HEK293T (cell line): Measurements from ENCODE around the gene PRR20G.

Experiments used
- CTCF ChIA-PET: fragments of 350-600 bp; formaldehyde crosslinking; extraction: SDS; loops from one replicate; lab custom pipeline; 2021; ENCODE audit warnings: antibody characterized with exemption, inconsistent platforms; lab: Yijun Ruan, JAX
- POLR2A ChIA-PET: fragments of 350-600 bp; formaldehyde crosslinking; extraction: SDS; loops from one replicate; lab custom pipeline; 2020; ENCODE audit warnings: antibody characterized with exemption, inconsistent platforms; lab: Yijun Ruan, JAX
- DNase-seq: peaks from one replicate; pipeline ENCODE4 v3.0.0; 2012; ENCODE audit warnings: mixed read lengths; ENCODE audit errors: extremely low spot score
- ARNT ChIP-seq: fragments of 450-650 bp; IDR thresholded peaks from 2 replicates; pipeline ENCODE4 v1.6.1; 2017; ENCODE audit warnings: mild to moderate bottlenecking
- BHLHE40 ChIP-seq: fragments of 450-650 bp; IDR thresholded peaks from 2 replicates; pipeline ENCODE4 v1.6.1; 2016; ENCODE audit warnings: mild to moderate bottlenecking, moderate library complexity, borderline replicate concordance
- CTBP1 ChIP-seq: fragments of 450-650 bp; IDR thresholded peaks from 2 replicates; pipeline ENCODE4 v1.6.1; 2016; ENCODE audit warnings: borderline replicate concordance
- ELF4 ChIP-seq: fragments of 450-650 bp; IDR thresholded peaks from 2 replicates; pipeline ENCODE4 v1.6.1; 2017; ENCODE audit warnings: antibody characterized with exemption
- FOXA1 ChIP-seq: fragments of 450-650 bp; IDR thresholded peaks from 2 replicates; pipeline ENCODE4 v1.6.1; 2016; ENCODE audit warnings: mild to moderate bottlenecking
- FOXK2 ChIP-seq: fragments of 450-650 bp; IDR thresholded peaks from 2 replicates; pipeline ENCODE4 v1.6.1; 2016; ENCODE audit warnings: mild to moderate bottlenecking
- FOXM1 ChIP-seq: fragments of 450-650 bp; IDR thresholded peaks from 2 replicates; pipeline ENCODE4 v1.6.1; 2017; ENCODE audit warnings: mild to moderate bottlenecking, borderline replicate concordance
- HDGF ChIP-seq: fragments of 450-650 bp; IDR thresholded peaks from 2 replicates; pipeline ENCODE4 v1.6.1; 2017; ENCODE audit warnings: antibody characterized with exemption, borderline replicate concordance
- L3MBTL2 ChIP-seq: fragments of 450-650 bp; conservative IDR thresholded peaks from 2 replicates; pipeline ENCODE4 v1.6.1; 2016; ENCODE audit warnings: mild to moderate bottlenecking
- LEF1 ChIP-seq: fragments of 450-650 bp; IDR thresholded peaks from 2 replicates; pipeline ENCODE4 v1.6.1; 2017; ENCODE audit warnings: mild to moderate bottlenecking, borderline replicate concordance
- NFRKB ChIP-seq: fragments of 450-650 bp; IDR thresholded peaks from 2 replicates; pipeline ENCODE4 v1.6.1; 2016; ENCODE audit warnings: mild to moderate bottlenecking, moderate library complexity
- SP1 ChIP-seq: fragments of 450-650 bp; IDR thresholded peaks from 2 replicates; pipeline ENCODE4 v1.6.1; 2017
- SUZ12 ChIP-seq: fragments of 450-650 bp; IDR thresholded peaks from 2 replicates; pipeline ENCODE4 v1.6.1; 2016; ENCODE audit warnings: mild to moderate bottlenecking
- TARDBP ChIP-seq: fragments of 450-650 bp; IDR thresholded peaks from 2 replicates; pipeline ENCODE4 v1.6.1; 2016
- ZNF384 ChIP-seq: fragments of 450-650 bp; IDR thresholded peaks from 2 replicates; pipeline ENCODE4 v1.6.1; 2016
- TF ChIP-seq, protein P1 (sequence below): fragments of 450-650 bp; IDR thresholded peaks from 2 replicates; pipeline ENCODE4 v1.6.1; 2016

PRR20G gene

DNA sequence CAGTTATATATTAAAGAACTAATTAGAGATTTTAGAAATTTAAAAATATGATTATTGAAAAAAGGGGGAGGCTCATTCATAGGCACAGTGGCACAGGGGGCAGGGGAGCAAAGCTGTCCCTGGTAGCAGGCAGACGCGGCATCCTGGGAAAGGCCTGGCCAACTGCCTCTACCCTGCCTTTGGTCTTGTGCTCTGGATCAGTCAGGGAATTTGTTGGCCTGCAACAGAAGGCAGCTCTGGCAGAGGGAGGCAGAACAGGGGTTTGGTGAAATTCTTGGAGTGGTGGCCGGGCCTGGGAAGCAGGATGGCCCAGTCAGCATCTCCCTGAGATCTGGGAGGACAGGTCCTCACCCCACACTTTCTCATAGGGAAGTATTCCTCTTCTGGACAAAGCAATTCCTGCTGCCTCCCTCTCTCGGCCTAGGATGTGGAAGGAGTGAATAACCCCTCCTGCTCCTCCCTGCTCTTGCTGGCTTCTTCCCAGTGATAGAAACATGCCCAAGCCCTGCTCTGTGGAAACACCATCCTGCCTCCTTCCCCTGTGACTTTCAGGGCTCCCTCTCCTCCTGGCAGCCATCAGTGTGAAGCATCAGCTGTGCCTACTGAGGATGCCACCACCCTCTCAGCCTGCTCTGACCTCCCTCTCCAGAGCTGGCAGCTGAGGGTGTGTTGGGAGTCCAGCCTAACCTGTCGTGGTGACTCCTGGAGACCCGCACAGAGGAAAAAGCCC is 26.9 kb downstream of the PRR20G start:
- no peak for DNase-seq
- ChIA-PET POLR2A (no interaction called here), CTCF (no interaction called here)
- TF ChIP-seq FOXK2 (no peak), SUZ12 (no peak), ELF4 (no peak), FOXA1 (no peak), LEF1 (no peak), L3MBTL2 (no peak), FOXM1 (no peak), CTBP1 (no peak), TARDBP (no peak), NFRKB (no peak), HDGF (no peak), ZNF384 (no peak), ARNT (no peak), SP1 (no peak), BHLHE40 (no peak)
- TF ChIP-seq, protein P1, sequence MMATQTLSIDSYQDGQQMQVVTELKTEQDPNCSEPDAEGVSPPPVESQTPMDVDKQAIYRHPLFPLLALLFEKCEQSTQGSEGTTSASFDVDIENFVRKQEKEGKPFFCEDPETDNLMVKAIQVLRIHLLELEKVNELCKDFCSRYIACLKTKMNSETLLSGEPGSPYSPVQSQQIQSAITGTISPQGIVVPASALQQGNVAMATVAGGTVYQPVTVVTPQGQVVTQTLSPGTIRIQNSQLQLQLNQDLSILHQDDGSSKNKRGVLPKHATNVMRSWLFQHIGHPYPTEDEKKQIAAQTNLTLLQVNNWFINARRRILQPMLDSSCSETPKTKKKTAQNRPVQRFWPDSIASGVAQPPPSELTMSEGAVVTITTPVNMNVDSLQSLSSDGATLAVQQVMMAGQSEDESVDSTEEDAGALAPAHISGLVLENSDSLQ: no peak

DNA sequence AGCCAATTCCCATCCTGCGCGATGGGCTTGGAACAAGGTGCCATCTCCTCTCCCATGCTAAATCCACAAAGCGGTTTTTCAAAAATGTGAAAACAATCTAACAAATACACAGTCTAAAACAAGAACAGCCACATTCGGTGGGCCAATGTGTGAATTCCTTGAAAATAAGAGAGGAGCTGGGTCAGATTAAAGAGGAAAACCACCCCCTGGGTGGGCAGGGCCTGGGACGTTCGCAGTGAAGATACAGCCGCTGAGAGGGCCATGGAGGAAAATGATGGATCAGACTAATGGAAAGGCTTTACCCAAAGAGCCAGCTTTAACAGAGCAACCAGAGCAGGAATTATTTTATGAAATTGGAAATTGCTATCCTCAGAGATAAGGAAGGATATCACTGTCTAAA is 27.4 kb downstream of the PRR20G start:
- ChIA-PET CTCF (no interaction called here), POLR2A (no interaction called here)
- no peak for DNase-seq
- TF ChIP-seq ZNF384 (no peak), BHLHE40 (no peak), FOXM1 (no peak), CTBP1 (no peak), NFRKB (no peak), FOXA1 (no peak), SUZ12 (no peak), LEF1 (no peak), HDGF (no peak), ELF4 (no peak), SP1 (no peak)
- TF ChIP-seq, protein P1: no peak

DNA sequence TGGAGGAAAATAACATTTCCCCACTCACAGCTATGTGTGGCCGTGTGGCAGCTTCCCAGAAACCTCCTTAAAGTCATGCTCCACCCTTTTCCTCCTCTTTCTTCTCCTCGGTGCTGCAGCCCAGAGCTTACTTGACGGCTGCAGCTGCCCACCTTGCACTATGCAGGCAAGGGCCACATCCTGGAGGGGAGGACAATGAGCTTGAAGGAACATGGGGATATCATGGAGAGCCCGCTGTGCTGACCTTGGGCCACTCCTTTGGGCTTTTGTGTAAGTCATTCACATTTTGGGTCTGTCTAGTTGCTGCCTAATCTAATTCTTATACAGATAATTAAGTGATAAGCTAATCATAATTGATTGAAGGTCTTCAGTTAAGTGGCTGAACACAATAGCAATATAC is 28.0 kb downstream of the PRR20G start:
- POLR2A ChIA-PET: no interaction called here
- CTCF ChIA-PET: no interaction called here
- TF ChIP-seq ZNF384: no peak
- no peak for TF ChIP-seq CTBP1
- no peak for TF ChIP-seq ARNT
- no peak for TF ChIP-seq TARDBP
- TF ChIP-seq ELF4: no peak
- TF ChIP-seq LEF1: no peak
- TF ChIP-seq HDGF: no peak
- TF ChIP-seq FOXA1: no peak
- DNase-seq: no peak

DNA sequence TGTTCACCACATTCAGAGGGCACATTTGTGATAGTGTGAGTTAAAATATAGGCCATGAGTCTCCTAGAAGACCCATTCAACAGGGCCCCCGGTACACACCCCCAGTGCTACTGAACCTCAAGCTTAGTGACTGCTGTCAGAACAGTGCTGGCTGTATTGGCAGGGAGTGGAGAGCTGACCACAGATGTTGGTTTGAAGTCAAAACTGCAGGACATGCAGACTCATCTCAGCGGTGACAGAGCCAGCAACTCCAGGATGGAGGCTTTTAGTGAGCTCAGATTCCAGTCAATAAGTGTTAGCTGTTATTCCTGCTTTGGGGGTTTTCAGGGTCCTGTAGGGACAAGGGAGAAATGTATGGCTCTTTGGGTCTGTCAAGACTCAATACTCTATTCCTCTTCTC is 29.1 kb downstream of the PRR20G start:
- TF ChIP-seq SP1 (no peak), ZNF384 (no peak), ARNT (no peak)
- DNase-seq: no peak
- POLR2A ChIA-PET: no interaction called here
- CTCF ChIA-PET: no interaction called here

DNA sequence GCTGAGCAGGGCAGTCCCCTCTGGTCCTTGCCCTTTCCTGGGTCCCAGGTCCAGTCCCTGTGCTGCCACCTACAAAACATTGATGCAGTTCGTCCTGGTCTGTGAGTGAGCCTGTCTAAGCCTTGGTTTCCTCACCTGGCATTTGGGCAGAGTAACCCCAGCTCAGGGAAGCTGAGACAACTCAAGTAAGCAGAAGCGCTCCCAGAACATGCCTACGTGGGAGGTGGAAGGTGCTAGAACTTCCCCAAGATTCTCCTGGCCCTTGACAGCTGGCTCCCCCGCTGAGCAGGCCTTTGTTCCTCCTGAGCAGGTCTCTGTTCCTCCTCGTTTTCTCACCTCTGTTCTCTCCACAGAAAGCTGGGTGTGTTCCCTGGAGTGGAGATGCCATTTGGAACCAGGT is 30.5 kb downstream of the PRR20G start:
- POLR2A ChIA-PET: no interaction called here
- TF ChIP-seq ZNF384 (no peak), ELF4 (no peak), L3MBTL2 (no peak), CTBP1 (no peak), FOXK2 (no peak)
- DNase-seq: no peak
- CTCF ChIA-PET: no interaction called here

DNA sequence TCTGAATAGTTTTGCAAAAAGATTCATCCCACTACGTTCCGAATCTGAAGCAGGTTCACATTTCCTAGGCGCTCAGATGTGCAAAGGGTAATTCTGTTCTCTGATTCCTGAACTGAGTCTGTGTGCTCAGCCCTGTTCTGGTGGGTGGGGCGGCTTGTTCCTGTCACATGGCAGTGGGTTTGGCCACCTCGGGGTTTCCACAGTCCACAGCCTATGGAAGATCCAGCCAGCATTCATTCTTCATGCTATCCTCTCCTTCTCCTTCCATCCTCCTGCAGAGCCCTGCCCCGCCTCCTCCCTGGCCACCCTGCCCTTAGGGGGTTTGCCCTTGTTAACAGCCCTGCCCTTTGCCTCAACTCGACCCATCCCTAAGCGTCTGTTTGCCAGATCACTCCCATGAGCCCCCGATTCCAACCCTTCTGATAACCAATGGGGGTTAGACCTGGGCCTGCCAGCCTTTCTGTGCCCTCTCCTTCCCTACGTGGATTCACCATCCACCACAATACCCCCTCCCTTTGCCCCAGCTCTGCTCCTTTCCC is 31.0 kb downstream of the PRR20G start:
- ChIA-PET POLR2A (no interaction called here), CTCF (no interaction called here)
- no peak for TF ChIP-seq FOXK2
- TF ChIP-seq, protein P1: no peak
- TF ChIP-seq ZNF384: no peak
- no peak for TF ChIP-seq ELF4
- TF ChIP-seq L3MBTL2: no peak
- no peak for TF ChIP-seq CTBP1
- TF ChIP-seq NFRKB: no peak
- TF ChIP-seq BHLHE40: no peak
- TF ChIP-seq LEF1: no peak
- TF ChIP-seq FOXA1: no peak
- no peak for DNase-seq

DNA sequence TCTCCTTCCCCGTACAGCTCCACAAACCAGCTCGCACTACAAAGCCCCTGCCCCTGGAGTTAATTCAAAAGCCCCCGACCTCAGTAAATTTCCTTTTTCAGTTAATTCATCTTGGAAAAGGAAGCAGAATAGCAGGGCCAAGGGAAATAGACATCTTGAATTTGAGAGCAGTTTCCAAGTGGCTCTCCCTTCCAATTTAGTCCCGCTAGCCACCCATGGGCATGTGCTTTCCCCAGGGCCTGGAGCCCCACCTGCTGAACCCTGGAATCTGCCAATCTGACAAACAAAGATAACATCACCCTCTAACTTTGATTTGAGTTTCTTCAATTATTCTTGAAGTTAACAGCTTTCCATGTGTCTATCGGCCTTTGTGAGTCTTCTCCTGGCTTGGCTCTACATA is 31.7 kb downstream of the PRR20G start:
- DNase-seq: no peak
- POLR2A ChIA-PET: no interaction called here

More for the DNA sequence above, 31.7 kb downstream of the PRR20G start:
- no peak for TF ChIP-seq L3MBTL2
- TF ChIP-seq TARDBP: no peak
- TF ChIP-seq ARNT: no peak
- TF ChIP-seq LEF1: no peak
- no peak for TF ChIP-seq NFRKB
- TF ChIP-seq ELF4: no peak
- no peak for TF ChIP-seq HDGF
- TF ChIP-seq FOXM1: no peak
- no peak for TF ChIP-seq SUZ12
- TF ChIP-seq FOXK2: no peak
- TF ChIP-seq SP1: no peak
- no peak for TF ChIP-seq CTBP1
- TF ChIP-seq ZNF384: no peak
- TF ChIP-seq, protein P1: no peak
- TF ChIP-seq BHLHE40: no peak
- no peak for TF ChIP-seq FOXA1
- CTCF ChIA-PET: no interaction called here
